Aorta (tissue), 5 donors: ENCODE results near the gene NAPA. TPM values are rescaled to one million over a fixed set of nuclear protein-coding genes. Genes with fewer than 3 reads are reported as not detected.

Experiments used
- ATAC-seq: fragments of 200-7000 bp; cut with Tn5 transposase; one replicate; pipeline ENCODE4 v1.9.1; 2022; ENCODE audit warnings: moderate library complexity; ENCODE audit not compliant: low FRiP score
- DNase-seq, 2 donors: peaks; one replicate each; pipeline ENCODE4 v3.0.0-alpha.2; 2020
- H3K27ac ChIP-seq, 2 donors: one replicate each; pipeline ENCODE4 v1.5.1; 2013; ENCODE audit warnings: low read length in 2 of 2, mild to moderate bottlenecking in 2 of 2, moderate library complexity in 2 of 2, control low read depth in 1 of 2, inconsistent platforms in 1 of 2, low read depth in 1 of 2
- H3K27me3 ChIP-seq, 2 donors: one replicate each; pipeline ENCODE4 v1.6.1; 2013; ENCODE audit warnings: control low read depth in 1 of 2, low read length in 1 of 2, mild to moderate bottlenecking in 1 of 2, moderate library complexity in 1 of 2; ENCODE audit not compliant: insufficient read depth in 2 of 2, control insufficient read depth in 1 of 2
- H3K36me3 ChIP-seq, 2 donors: one replicate each; pipeline ENCODE4 v1.6.1; 2013; ENCODE audit warnings: control low read depth in 1 of 2, low read length in 1 of 2, mild to moderate bottlenecking in 1 of 2; ENCODE audit not compliant: insufficient read depth in 2 of 2, control insufficient read depth in 1 of 2
- H3K4me1 ChIP-seq, 2 donors: one replicate each; pipeline ENCODE4 v1.6.1; 2013; ENCODE audit warnings: low read length in 2 of 2, control low read depth in 1 of 2, mild to moderate bottlenecking in 1 of 2, moderate library complexity in 1 of 2; ENCODE audit not compliant: insufficient read depth in 2 of 2, control insufficient read depth in 1 of 2
- H3K4me3 ChIP-seq, 2 donors: one replicate each; pipeline ENCODE4 v1.5.1; 2013; ENCODE audit warnings: low read length in 2 of 2, control low read depth in 1 of 2, mild to moderate bottlenecking in 1 of 2
- H3K9me3 ChIP-seq: one replicate; pipeline ENCODE4 v1.6.1; 2013; ENCODE audit warnings: mild to moderate bottlenecking, low read length; ENCODE audit not compliant: control insufficient read depth
- WGBS, 2 donors: extraction: QIAGEN DNeasy Blood & Tissue Kit; methylation state at CpG; one replicate each; pipeline ENCODE4 v1.1.7; 2013; 5-methylcytosine and 5-hydroxymethylcytosine counted together
- intact Hi-C, 2 donors: fragments of 100-400 bp; cut with DNase I; formaldehyde crosslinking; loops; one replicate each; pipeline versions ENCODE4 v1.14.2 to v1.15.0; 2022
- polyA plus RNA-seq, 2 donors: library from polyadenylated mRNA; stranded (reverse); fragments of 200-250 nt; gene quantifications; one replicate each; pipeline ENCODE4 v1.2.3, GENCODE V29; 2013
- total RNA-seq, 2 donors: library from RNA; stranded (reverse); fragmentation: NEBNext Ultra II Directional; extraction: Animal tissue kit (Norgen Biotek cat#: 25700); gene quantifications; one replicate each; pipeline ENCODE4 v1.2.1, GENCODE V29; 2021
- donor health status: healthy with polysubstance abuse.
- donor health status: Bipolar disorder and iron deficiency.
- donor health status: DM: no; HTN: no; CAD: no.
- donor health status: DM: no; HTN: no; CAD: no.
- donor health status: DM: yes; HTN: yes; CAD: no.

The NAPA gene
- total and polyA plus RNA-seq, 4 donors: 61.7 to 94.0 (median 71.7) TPM

DNA sequence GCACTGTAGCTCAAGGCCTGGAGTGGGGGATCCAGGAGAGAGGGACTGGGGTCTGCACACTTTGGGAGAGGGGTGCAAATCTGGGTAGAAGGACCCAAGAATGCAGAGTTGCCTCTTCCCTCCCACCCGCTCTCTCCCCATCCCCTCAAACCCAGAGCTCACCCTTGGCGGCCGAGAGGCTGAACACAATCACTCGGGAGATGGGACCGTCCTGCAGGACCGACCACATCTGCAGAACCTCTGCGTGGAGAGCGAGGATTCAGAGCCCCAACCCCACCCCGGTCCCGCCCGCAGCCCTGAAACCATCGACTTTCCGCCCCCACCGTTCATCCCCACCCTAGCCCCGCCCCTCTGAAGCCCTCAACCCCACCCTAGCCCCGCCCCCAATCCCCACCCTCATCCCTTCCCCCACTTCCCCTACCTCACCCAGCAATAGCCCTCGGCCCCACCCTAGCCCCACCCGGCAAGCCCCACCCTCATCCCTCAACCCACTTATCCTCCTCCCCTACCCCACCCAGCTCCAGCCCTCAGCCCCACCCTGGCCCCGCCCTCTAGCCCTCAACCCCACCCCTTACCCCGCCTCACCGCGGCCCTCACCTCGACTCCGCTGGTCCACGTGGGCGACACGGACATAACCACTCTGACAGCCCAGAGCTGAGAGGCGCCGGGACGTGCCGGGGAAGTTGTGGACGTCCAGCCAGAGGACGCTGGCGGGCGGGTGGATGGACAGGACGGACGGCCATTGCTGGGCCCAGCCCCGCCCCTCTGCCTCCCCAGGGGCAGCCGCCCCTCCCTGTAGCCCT lies 35.0 kb downstream of the NAPA start:
- DNase-seq: no peak
- WGBS, 2 donors: 5 to 9% methylated on average over 32 to 39 of the region's 39 CpGs
- no peaks in the 10 kb centered on the region for H3K36me3 ChIP-seq
- no peaks in the 10 kb centered on the region for H3K4me1 ChIP-seq
- no peak overlapping the region for H3K4me3 ChIP-seq
- no peak overlapping the region for H3K27ac ChIP-seq
- intact Hi-C loops: loop anchor here in 1 of 2 donors (5.0 kb wide), 1 partner anchor 43 kb away; no protein-coding TSS in a partner anchor
- no peaks in the 10 kb centered on the region for H3K27me3 ChIP-seq
- no peak for ATAC-seq
- no peaks in the 10 kb centered on the region for H3K9me3 ChIP-seq

DNA sequence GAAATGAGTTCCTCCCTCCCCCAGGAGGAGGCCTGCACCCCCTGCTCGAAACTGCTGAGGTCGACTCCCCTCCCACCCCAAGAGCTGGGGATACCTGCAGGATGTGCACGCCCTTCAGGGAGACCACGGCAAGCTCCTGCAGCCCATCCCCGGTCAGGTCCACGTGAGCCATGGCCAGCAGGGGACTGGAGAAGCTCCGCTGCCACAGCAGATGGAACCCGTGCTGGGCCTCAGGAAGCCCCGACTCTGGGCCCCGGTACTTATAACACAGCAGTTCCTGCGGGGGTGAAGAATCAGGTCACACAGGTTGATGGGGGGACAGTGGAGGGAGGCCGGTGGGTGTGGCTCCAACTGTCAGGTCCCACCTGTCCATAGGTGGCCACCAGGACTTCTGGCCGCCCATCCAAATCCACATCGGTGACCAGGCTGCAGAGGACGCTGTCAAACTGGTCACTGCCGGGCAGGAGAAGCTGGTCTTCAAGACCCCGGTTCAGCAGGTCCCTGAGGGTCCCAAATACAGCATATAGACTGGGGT lies 38.4 kb downstream of the NAPA start:
- H3K27ac ChIP-seq: no peak overlapping the region
- no peaks in the 10 kb centered on the region for H3K36me3 ChIP-seq
- 84 to 85% methylated on average over 17 of the region's 17 CpGs for WGBS, 2 donors
- no peaks in the 10 kb centered on the region for H3K4me1 ChIP-seq
- no peaks in the 10 kb centered on the region for H3K9me3 ChIP-seq
- H3K4me3 ChIP-seq: no peak overlapping the region
- ATAC-seq (no peak), DNase-seq (no peak)
- H3K27me3 ChIP-seq: no peaks in the 10 kb centered on the region
- intact Hi-C loops: no loop called here

DNA sequence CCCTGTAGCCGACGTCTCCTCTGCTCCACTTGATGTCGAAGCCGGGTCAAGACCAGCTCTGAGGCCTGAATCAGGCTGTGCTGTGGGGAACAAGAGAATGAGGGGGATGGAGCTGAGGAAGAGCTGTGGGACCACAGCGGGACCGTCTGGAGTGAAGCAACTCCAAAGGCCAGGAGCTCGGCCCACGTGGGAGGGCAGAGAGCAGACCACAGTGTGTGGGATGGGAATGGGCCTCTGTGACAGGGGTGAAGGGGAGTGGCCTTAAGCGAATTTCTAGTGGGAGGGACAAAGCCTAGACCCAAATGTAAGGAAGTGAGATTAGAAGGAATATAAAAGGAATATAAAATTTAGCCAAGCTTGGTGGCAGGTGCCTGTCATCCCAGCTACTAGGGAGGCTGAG lies 39.4 kb downstream of the NAPA start:
- H3K9me3 ChIP-seq: no peaks in the 10 kb centered on the region
- ATAC-seq (no peak), DNase-seq (no peak)
- 84% methylated on average over 9 of the region's 9 CpGs for WGBS, 2 donors
- H3K4me3 ChIP-seq: no peak overlapping the region
- no peaks in the 10 kb centered on the region for H3K27me3 ChIP-seq
- no peak overlapping the region for H3K27ac ChIP-seq
- no peaks in the 10 kb centered on the region for H3K36me3 ChIP-seq
- no peaks in the 10 kb centered on the region for H3K4me1 ChIP-seq
- intact Hi-C loops: no loop called here

DNA sequence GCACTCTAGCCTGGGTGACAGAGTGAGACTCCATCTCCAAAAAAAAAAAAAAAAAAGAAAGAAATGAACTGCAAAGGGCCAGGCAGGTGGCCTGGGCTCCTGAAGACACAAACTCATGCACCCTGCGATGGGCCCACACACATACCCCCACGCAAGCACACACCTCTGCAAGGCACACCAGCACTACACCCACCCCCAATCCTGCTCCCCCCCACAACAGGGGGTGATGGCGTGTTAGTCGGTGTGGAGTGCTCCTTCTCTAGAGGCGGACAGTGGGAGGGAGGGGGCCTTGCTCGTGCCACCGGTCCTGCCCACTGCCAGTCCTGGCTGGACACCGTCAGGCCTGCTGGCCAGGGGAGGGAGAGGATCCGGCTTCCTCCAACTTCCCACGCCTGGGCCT lies 41.5 kb downstream of the NAPA start:
- H3K4me3 ChIP-seq: no peak overlapping the region
- intact Hi-C loops: no loop called here
- 74 to 75% methylated on average over 10 of the region's 10 CpGs for WGBS, 2 donors
- no peak overlapping the region for H3K27ac ChIP-seq
- no peak for DNase-seq
- no peaks in the 10 kb centered on the region for H3K36me3 ChIP-seq
- no peaks in the 10 kb centered on the region for H3K27me3 ChIP-seq
- no peaks in the 10 kb centered on the region for H3K9me3 ChIP-seq
- no peak for ATAC-seq
- no peaks in the 10 kb centered on the region for H3K4me1 ChIP-seq

DNA sequence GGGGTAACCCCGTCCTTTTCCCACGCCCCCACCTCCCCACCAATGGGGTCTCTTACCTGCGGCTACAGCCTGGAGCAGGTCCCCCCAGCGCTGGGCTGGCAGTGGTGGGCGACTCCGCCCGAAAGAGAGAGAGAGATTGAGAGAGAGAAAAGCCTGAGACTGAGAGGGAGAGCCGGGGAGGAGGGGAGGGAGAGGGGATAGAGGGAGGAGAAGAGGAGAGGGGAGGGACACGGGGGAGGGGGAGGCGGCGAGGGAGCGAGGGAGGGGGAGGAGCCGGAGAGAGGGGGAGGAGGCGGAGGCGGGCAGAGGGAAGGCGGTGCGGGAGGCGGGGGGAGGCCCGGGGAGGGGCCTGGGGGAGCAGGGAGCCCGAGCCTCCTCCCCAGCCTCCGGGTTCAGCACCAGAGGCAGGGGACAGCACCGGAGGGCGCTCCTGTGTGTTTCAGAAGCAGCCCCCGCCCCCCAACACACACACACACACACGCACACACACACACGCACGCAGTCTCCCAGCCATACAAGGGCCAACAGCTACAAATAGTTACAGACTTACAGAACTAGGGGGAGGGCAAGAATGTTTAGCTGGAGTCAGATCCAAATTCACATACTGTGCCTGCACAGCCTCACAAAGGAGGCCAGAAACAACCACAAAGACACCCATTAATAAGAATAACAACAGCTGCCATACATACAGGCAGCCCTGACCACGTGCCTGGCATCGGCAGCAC lies 43.0 kb downstream of the NAPA start, which contains the start of gene SLC8A2:
SLC8A2 (minus strand) TSS at position 161 of the 725 bp plus-strand sequence. CDS start 5,490 bp downstream, outside the sequence.
- ATAC-seq: peak; percentile 74
- no peaks in the 10 kb centered on the region for H3K27me3 ChIP-seq
- H3K9me3 ChIP-seq: no peaks in the 10 kb centered on the region
- 0 to 1% methylated on average over 23 to 29 of the region's 29 CpGs for WGBS, 2 donors
- no peak within 1 kb of the TSS for H3K27ac ChIP-seq
- no peaks in the 10 kb centered on the region for H3K36me3 ChIP-seq
- intact Hi-C loops: no loop called here
- no peak within 1 kb of the TSS for H3K4me3 ChIP-seq
- DNase-seq: peak; percentile 85 to 94
- no peaks in the 10 kb centered on the region for H3K4me1 ChIP-seq

DNA sequence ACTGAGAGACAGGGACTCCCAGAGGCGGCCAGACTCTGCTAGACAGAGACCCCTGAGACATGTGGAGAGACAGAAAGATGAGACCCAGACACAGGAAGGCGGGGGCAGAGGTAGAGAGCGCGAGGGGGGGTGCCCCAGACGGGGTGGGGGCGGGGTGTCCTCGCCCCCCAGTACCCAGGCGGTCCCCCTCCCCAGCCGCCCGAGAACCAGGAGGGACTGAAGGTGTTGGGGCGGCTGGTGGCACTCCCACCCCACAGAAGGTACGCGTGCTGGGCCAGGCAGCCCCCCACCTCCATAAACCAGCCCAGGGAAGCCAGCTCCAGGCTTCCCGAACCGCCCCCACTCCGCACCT lies 43.5 kb downstream of the NAPA start:
- no peak for DNase-seq
- H3K36me3 ChIP-seq: no peaks in the 10 kb centered on the region
- H3K27me3 ChIP-seq: no peaks in the 10 kb centered on the region
- 0 to 2% methylated on average over 9 to 16 of the region's 16 CpGs for WGBS, 2 donors
- no peaks in the 10 kb centered on the region for H3K4me1 ChIP-seq
- no peak for ATAC-seq
- intact Hi-C loops: no loop called here
- H3K4me3 ChIP-seq: no peak overlapping the region
- no peaks in the 10 kb centered on the region for H3K9me3 ChIP-seq
- H3K27ac ChIP-seq: no peak overlapping the region

DNA sequence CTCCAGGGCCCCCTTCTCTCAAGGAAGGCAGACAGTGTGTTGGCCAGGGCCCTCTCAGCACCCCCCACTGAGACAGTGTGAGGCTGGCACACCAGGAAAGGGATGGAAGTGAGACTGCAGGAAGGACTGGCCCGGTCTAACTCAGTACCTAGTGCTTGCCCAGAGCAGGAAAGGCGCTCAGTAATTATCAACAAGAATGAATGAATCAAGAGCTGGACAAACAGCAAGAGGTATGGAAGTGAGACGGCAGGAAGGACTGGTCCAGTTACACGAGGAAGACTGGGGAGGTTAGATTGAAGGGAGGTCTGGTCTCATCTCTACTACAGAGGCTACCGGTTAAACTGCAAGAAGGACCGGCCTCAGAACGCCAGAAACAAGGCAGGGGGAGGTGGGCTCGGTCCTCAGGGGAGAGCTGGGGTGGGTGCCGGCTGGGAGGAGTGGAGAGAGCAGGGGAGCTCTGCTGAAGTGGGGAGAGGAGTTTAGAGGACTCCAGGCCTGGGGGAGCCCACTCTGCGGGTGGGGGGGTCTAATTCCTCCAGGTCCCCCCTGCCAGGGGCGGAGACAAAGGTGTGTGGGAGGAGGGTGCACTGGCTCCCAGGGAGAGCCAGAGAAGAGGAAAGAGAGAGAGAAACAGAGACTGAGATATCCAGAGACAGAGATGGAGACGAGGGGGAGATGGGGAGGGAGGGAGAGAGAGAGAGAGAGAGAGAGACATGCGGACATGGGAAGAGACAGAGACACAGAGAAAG lies 44.2 kb downstream of the NAPA start:
- no peak overlapping the region for H3K4me3 ChIP-seq
- no peaks in the 10 kb centered on the region for H3K9me3 ChIP-seq
- intact Hi-C loops: no loop called here
- H3K27ac ChIP-seq: no peak overlapping the region
- no peaks in the 10 kb centered on the region for H3K4me1 ChIP-seq
- ATAC-seq (no peak), DNase-seq (no peak)
- no peaks in the 10 kb centered on the region for H3K27me3 ChIP-seq
- no peaks in the 10 kb centered on the region for H3K36me3 ChIP-seq
- 22 to 24% methylated on average over 13 of the region's 13 CpGs for WGBS, 2 donors

DNA sequence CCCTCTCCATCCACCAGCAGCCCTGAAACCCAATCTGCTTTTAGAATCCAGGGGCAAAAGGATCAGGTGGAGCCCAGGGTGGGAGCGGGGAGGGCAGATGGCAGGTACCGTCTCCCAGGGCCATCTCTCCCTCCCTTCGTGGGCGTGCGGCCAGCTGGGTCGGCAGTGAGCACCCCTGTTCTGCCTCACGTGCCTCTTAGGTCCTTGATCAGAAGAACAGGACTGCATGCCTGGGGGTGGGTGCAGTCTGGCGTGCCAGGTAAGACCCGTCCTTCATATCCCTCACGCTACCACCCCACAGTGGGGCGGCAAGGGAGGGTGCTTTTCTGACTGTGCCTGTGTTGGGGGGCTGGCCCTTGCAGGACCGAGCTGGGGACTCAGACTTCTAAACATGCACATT lies 45.1 kb downstream of the NAPA start:
- no peaks in the 10 kb centered on the region for H3K36me3 ChIP-seq
- intact Hi-C loops: no loop called here
- no peak overlapping the region for H3K27ac ChIP-seq
- no peaks in the 10 kb centered on the region for H3K9me3 ChIP-seq
- WGBS, 2 donors: 12 to 19% methylated on average over 12 of the region's 12 CpGs
- H3K4me3 ChIP-seq: no peak overlapping the region
- H3K4me1 ChIP-seq: no peaks in the 10 kb centered on the region
- H3K27me3 ChIP-seq: no peaks in the 10 kb centered on the region
- no peak for DNase-seq
- no peak for ATAC-seq
